Endodermal cell (in vitro differentiated cells): Measurements from ENCODE around the gene ITFG2. TPM values are rescaled to one million over a fixed set of nuclear protein-coding genes. Genes with fewer than 3 reads are reported as not detected.

Source experiments
- DNase-seq: peaks from one replicate; pipeline ENCODE4 v3.0.0-alpha.2; 2017
- H3K27ac ChIP-seq: 2 replicates; pipeline ENCODE4 v1.5.1; 2013; ENCODE audit warnings: mild to moderate bottlenecking, low read depth, low read length, moderate library complexity
- H3K27me3 ChIP-seq: 2 replicates; pipeline ENCODE4 v1.6.1; 2013; ENCODE audit warnings: mild to moderate bottlenecking, low read length, moderate library complexity; ENCODE audit not compliant: insufficient read depth, control insufficient read depth, poor library complexity, severe bottlenecking
- H3K36me3 ChIP-seq: 2 replicates; pipeline ENCODE4 v1.7.0; 2013; ENCODE audit warnings: mild to moderate bottlenecking, low read length, moderate library complexity; ENCODE audit not compliant: control insufficient read depth, insufficient read depth
- H3K4me1 ChIP-seq: one replicate; pipeline ENCODE4 v1.7.0; 2013; ENCODE audit warnings: low read length; ENCODE audit not compliant: control insufficient read depth, insufficient read depth
- H3K4me3 ChIP-seq: 2 replicates; pipeline ENCODE4 v1.5.1; 2013; ENCODE audit warnings: mild to moderate bottlenecking, low read length, moderate library complexity
- H3K9ac ChIP-seq: 2 replicates; pipeline ENCODE4 v1.6.1; 2013; ENCODE audit warnings: mild to moderate bottlenecking, low read length, moderate library complexity; ENCODE audit not compliant: poor library complexity, severe bottlenecking; ENCODE audit errors: extremely low read depth
- H3K9me3 ChIP-seq: 2 replicates; pipeline ENCODE4 v1.6.1; 2013; ENCODE audit warnings: mild to moderate bottlenecking, low read length, moderate library complexity; ENCODE audit not compliant: control insufficient read depth
- H3K27ac Mint-ChIP-seq: 2 replicates; pipeline ENCODE4 v1.8.0; 2020; ENCODE audit warnings: mixed read lengths
- H3K27me3 Mint-ChIP-seq: 2 replicates; pipeline ENCODE4 v1.8.0; 2021; ENCODE audit warnings: mild to moderate bottlenecking, mixed read lengths; ENCODE audit not compliant: insufficient read depth
- H3K36me3 Mint-ChIP-seq: 2 replicates; pipeline ENCODE4 v1.8.0; 2020; ENCODE audit warnings: low read depth, mixed read lengths
- H3K4me1 Mint-ChIP-seq: 2 replicates; pipeline ENCODE4 v1.8.0; 2020; ENCODE audit warnings: mixed read lengths
- H3K4me3 Mint-ChIP-seq: 2 replicates; pipeline ENCODE4 v1.8.0; 2020; ENCODE audit warnings: mild to moderate bottlenecking, moderate library complexity, mixed read lengths
- H3K9me3 Mint-ChIP-seq: 2 replicates; pipeline ENCODE4 v1.8.0; 2020; ENCODE audit warnings: mild to moderate bottlenecking, mixed read lengths
- CTCF ChIP-seq: fragments of 200-600 bp; sonication (generic); conservative IDR thresholded peaks from 2 replicates; pipeline ENCODE4 v1.5.0; 2021; ENCODE audit warnings: antibody characterized with exemption, mild to moderate bottlenecking
- WGBS, 2 experiments: methylation state at CpG; one replicate each; pipeline versions ENCODE4 v1.1.5 to v1.1.7; 2013; ENCODE audit warnings: missing lambda C conversion rate in 2 of 2, mixed read lengths in 1 of 2; ENCODE audit not compliant: insufficient coverage in 1 of 2, insufficient read length in 1 of 2; 5-methylcytosine and 5-hydroxymethylcytosine counted together
- total RNA-seq, 2 donors: library from RNA; stranded (reverse); fragmentation: NEBNext Ultra II Directional in 1 of 2; extraction: Animal tissue kit (Norgen Biotek cat#: 25700) in 1 of 2; gene quantifications; 2 replicates in 1 of 2; 3 replicates in 1 of 2; pipeline ENCODE4 v1.2.1, GENCODE V29; 2021

Gene ITFG2
- total RNA-seq, 2 donors from 2014 or later: 22.5 to 59.5 TPM

- H3K27me3 ChIP-seq: no peaks in the 10 kb centered on the region
- no peaks in the 10 kb centered on the region for H3K9me3 ChIP-seq
- Mint-ChIP-seq H3K4me3 (no peak overlapping the region), H3K27me3 (no peaks in the 10 kb centered on the region), H3K4me1 (peaks cover 9% of the 10 kb centered on the region), H3K36me3 (peaks cover 82% of the 10 kb centered on the region), H3K9me3 (no peaks in the 10 kb centered on the region), H3K27ac (no peak overlapping the region)
- no peak for TF ChIP-seq CTCF
- no peak overlapping the region for H3K9ac ChIP-seq
- H3K27ac ChIP-seq: no peak overlapping the region
- H3K4me3 ChIP-seq: no peak overlapping the region
- DNase-seq: no peak
- WGBS, 2 experiments: 95 to 97% methylated on average over 3 of the region's 3 CpGs
- H3K36me3 ChIP-seq: peaks cover 84% of the 10 kb centered on the region
- H3K4me1 ChIP-seq: no peaks in the 10 kb centered on the region
Measured at GRCh38 chr12:2800046-2800570, 12.4 kb upstream of the ITFG2 start.

DNA sequence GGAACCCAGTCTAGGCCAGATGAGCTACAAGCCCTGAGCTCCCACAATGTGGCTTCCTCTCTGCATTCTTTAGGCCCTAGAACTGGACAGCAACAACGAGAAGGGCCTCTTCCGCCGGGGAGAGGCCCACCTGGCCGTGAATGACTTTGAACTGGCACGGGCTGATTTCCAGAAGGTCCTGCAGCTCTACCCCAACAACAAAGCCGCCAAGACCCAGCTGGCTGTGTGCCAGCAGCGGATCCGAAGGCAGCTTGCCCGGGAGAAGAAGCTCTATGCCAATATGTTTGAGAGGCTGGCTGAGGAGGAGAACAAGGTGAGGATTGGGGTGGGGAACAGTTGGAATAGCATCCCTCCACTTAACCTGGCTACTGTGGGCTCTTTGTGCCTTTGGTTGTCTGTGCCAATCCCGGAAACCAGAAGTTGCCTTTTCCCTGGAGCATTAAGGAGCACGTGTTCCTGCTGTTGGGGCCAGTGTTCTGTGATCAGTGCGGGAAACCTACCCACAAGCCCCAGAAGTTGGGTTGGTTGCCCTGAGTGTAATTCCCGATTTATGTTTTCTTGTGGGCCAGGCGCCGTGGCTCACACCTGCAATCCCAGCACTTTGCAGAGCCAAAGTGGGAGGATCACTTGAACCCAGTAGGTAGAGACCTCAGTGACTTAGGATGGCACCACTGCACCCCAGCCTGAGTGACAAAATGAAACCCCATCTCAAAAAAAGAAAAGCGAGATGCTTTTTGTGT is 11.3 kb upstream of the ITFG2 start:
- H3K9ac ChIP-seq: no peak overlapping the region
- Mint-ChIP-seq H3K4me1 (peaks cover 6% of the 10 kb centered on the region), H3K36me3 (peaks cover 91% of the 10 kb centered on the region), H3K9me3 (no peaks in the 10 kb centered on the region), H3K27ac (no peak overlapping the region), H3K27me3 (no peaks in the 10 kb centered on the region), H3K4me3 (no peak overlapping the region)
- no peak overlapping the region for H3K27ac ChIP-seq
- no peaks in the 10 kb centered on the region for H3K27me3 ChIP-seq
- no peak overlapping the region for H3K4me3 ChIP-seq
- no peaks in the 10 kb centered on the region for H3K4me1 ChIP-seq
- peaks cover 93% of the 10 kb centered on the region for H3K36me3 ChIP-seq
- no peak for TF ChIP-seq CTCF
- 95 to 98% methylated on average over 11 to 15 of the region's 16 CpGs for WGBS, 2 experiments
- no peaks in the 10 kb centered on the region for H3K9me3 ChIP-seq
- DNase-seq: no peak

DNA sequence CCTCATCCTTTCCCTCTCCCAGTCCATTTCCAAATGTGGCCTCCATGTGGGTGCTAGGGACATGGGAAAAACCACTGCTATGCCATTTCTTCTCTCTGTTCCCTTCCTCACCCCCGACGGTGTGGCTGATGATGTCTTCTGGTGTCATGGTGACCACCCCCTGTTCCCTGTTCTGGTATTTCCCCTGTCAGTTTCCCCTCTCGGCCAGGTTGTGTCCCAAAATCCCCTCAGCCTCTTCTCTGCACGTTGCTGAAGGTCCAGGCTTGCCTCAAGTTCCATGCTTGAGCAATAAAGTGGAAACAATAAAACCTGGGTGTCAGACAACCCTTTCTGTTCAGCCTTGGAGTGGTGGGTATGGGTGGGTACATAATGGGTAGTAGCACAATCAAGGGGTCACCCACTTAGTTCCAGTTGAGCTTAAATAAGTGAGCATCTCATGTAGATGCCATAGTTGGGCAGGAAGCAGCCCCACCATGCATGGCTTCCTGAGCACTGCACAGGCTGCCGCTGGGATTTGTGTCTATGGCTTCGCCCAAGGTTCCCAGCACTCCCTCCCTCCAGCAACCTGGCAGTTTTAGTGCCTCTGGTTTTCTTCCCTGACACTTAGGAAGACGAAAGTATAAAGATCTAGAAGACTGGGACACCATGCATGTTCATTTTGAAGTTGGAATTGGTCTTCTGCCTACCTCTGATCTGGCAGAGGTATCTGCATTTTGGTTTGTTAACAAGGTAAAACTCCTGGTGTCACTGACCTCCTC is 8.7 kb upstream of the ITFG2 start:
- no peak overlapping the region for H3K9ac ChIP-seq
- no peaks in the 10 kb centered on the region for H3K9me3 ChIP-seq
- H3K4me1 ChIP-seq: no peaks in the 10 kb centered on the region
- H3K27me3 ChIP-seq: no peaks in the 10 kb centered on the region
- peaks cover 71% of the 10 kb centered on the region for H3K36me3 ChIP-seq
- Mint-ChIP-seq H3K27ac (no peak overlapping the region), H3K4me3 (no peak overlapping the region), H3K27me3 (no peaks in the 10 kb centered on the region), H3K9me3 (no peaks in the 10 kb centered on the region), H3K4me1 (no peaks in the 10 kb centered on the region), H3K36me3 (peaks cover 80% of the 10 kb centered on the region)
- H3K4me3 ChIP-seq: no peak overlapping the region
- DNase-seq: no peak
- TF ChIP-seq CTCF: no peak
- 94 to 96% methylated on average over 7 of the region's 7 CpGs for WGBS, 2 experiments
- H3K27ac ChIP-seq: no peak overlapping the region
